Fibroblast of gingiva (primary cell): Measurements from ENCODE around the gene CTSH.
A peak's percentile ranks its signal among the peaks of the same experiment; 100 is the strongest.
"Not testable (repeated sequence)": the region's sequence is repeated elsewhere in the genome, so short reads cannot be mapped to it uniquely, and the experiment has no call there.

Experiments used
- DNase-seq: peaks from one replicate; pipeline ENCODE4 v3.0.0-alpha.2; 2011; ENCODE audit warnings: low read depth

Gene CTSH

GRCh38 chr15:78921940-78922339 lies 22.9 kb downstream of the CTSH start:
- no peak for DNase-seq

GRCh38 chr15:78921517-78921916 lies 23.3 kb downstream of the CTSH start:
- DNase-seq: no peak

GRCh38 chr15:78917888-78918287 lies 27.0 kb downstream of the CTSH start:
- no peak for DNase-seq

DNA sequence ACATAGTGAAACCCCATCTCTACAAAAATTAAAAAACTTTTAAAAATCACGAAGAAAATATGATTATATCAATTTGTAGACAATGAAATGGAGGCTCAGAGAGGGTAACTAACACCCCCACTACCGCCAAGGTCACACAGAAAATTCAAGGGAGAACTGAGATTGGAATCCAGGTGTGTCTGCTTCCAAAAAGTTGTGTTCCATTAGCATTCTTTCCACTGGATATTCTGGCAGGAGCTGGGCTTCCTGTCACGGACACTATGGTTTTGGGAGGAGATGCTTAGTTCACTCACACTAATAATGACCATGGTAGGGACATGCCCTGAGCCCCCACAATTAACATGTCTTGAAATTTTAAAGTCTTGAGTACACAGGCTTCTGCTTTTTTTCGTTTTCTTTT lies 28.8 kb downstream of the CTSH start:
- no peak for DNase-seq

DNA sequence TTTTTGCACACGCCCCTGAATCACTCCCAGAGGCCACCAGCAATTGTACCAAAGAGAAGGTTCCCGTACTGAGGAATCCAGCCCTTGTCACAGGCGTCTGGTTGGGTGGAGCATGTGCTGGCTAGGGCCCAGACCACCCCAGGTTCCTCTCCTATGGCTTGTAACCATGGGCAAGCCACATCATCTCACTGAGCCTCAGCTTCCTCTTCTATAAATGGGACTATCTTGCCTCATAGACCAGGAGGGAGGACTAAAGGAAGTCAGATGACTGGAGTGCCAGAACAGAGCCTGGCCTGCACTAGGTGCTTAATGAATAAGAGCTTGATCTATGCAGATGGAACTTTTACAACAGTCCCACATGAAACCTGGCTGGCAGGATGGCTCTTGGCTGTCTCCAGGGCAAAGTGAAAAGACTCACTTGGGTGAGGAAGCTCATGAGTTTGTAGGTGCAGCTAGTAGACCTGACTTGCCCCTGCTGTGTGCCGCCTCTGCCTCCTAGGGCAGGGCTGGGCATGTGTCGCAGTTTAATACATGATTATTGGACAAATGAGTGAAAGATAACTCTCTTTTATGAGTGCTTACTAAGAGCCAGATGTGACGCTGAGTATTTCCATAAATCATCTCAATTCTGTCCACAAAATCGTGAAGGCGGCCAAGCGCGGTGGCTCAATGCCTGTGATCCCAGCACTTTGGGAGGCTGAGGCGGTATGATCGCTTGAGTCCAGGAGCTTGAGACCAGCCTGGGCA lies 29.3 kb downstream of the CTSH start:
- DNase-seq: no peak

- DNase-seq: peak; percentile 42
Observed at GRCh38 chr15:78914027-78914764, 30.6 kb downstream of the CTSH start.

GRCh38 chr15:78913012-78913411 lies 31.8 kb downstream of the CTSH start:
- DNase-seq: no peak

DNA sequence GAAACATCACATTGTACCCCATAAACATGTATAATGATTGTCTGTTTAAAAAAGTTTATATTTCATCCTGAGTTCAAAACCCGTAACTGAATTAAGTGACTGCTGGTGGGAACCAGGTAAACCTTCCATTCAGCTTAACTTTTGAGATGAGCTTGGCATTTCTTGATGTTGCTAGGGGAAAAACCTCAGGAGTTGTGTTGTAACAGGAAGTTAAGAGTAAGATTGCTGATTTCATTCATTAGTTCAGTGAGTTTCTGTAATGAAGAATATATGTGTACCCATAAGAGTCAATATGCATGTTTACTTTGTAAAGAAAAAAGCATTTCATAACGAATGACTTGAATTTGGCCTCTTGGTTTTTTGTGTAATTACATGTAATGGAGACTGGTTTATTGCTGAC lies 32.5 kb downstream of the CTSH start:
- no peak for DNase-seq

GRCh38 chr15:78910271-78910670 lies 34.6 kb downstream of the CTSH start:
- no peak for DNase-seq

- no peak for DNase-seq
Observed at GRCh38 chr15:78909791-78910228, 35.0 kb downstream of the CTSH start.

DNA sequence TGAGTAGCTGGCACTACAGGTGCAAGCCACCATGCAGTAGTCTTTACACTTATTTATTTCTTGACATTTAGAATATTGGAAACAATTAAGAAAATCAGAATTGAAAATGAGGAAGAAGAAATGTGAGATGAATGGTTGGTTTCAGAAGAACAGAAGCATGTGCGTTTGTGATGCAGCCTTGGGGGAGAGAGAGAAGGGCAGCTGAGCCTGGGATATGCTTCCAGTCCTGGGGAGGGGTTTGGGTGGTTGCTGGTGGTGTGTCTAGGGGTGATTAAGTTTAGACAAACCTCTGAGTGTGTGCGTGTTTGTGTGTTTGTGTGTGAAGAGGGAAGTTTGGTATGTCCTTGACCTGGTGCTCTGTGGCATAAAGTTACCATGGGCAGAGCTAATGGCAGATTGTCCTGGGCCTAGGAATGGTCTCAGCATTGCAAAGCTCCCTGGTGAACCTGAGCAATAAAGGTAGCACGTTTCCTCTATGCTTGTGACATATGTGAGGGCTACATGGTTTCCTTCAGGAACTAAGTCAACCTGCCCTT lies 35.6 kb downstream of the CTSH start:
- DNase-seq: no peak

- DNase-seq: no peak
Observed at GRCh38 chr15:78907577-78907976, 37.3 kb downstream of the CTSH start.

GRCh38 chr15:78906316-78906620 lies 38.6 kb downstream of the CTSH start:
- DNase-seq: peak; percentile 64

GRCh38 chr15:78904599-78905358 lies 40.1 kb downstream of the CTSH start:
- DNase-seq: no peak

DNA sequence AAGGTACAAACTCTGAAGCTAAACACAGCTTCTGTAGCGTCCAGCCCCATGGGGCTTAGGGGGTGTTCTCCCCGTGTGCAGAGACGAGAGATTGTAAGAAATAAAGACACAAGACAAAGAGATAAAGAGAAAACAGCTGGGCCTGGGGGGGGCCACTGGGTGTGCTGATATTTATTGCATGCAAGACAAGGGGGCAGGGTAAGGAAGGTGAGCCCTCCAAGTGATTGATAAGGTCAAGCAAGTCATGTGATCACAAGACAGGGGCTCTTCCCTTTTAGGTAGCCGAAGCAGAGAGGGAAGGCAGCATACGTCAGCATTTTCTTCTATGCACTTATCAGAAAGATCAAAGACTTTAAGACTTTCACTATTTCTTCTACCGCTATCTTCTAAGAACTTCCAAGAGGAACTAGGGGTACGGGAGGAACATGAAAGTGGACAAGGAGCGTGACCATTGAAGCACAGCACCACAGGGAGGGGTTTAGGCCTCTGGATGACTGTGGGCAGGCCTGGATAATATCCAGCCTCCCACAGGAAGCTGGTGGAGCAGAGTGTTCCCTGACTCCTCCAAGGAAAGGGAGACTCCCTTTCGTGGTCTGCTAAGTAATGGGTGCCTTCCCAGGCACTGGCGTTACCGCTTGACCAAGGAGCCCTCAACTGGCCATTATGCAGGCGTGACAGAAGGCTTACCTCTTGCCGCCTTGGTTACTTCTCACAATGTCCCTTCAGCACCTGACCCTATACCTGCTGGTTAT lies 42.4 kb downstream of the CTSH start:
- not testable (repeated sequence) for DNase-seq

DNA sequence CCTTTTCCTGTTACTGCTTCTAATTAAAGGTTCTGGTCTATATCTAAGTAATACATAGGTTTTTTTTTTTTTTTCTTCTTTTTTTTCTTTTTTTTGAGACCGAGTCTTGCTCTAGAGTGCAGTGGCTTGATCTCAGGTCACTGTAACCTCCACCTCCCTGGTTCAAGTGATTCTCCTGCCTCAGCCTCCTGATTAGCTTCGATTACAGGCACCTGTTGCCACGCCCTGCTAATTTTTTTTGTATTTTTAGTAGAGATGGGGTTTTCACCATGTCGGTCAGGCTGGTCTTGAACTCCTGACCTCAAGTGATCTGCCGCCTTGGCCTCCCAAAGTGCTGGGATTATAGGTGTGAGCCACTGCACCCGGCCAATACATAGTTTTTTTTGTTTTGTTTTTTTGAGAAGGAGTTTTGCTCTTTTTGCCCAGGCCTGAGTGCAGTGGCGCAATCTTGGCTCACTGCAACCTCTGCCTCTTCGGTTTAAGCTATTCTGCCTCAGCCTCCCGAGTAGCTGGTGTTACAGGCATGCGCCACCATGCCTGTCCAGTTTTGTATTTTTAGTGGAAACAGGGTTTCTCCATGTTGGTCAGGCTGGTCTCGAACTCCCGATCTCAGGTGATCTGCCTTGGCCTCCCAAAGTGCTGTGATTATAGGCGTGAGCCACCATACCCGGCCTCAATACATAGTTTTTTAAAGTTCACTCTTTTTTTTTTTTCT lies 43.9 kb downstream of the CTSH start:
- DNase-seq: not testable (repeated sequence)

DNA sequence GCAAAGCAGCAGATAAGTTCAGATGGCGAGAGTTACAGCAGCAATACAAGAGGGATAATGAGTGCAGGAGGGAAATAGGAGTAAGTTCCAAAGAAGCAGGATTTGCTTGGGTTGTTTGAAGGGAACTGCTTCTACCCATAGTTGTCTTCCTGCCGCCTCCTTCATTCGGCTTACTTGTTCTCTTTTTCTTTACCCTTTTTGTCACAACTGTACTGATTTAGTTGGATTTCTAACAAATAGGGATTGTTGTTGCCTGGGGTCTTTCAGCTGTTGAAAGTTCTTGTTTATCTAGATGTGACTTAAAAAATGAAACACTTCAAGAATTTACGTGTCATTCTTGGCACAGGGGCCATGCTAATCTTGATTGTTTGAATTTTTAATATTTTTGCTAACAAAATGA lies 46.3 kb downstream of the CTSH start:
- DNase-seq: no peak

- no peak for DNase-seq
Observed at GRCh38 chr15:78895471-78895870, 49.4 kb downstream of the CTSH start.

- DNase-seq: no peak
Observed at GRCh38 chr15:78893538-78893937, 51.3 kb downstream of the CTSH start.

DNA sequence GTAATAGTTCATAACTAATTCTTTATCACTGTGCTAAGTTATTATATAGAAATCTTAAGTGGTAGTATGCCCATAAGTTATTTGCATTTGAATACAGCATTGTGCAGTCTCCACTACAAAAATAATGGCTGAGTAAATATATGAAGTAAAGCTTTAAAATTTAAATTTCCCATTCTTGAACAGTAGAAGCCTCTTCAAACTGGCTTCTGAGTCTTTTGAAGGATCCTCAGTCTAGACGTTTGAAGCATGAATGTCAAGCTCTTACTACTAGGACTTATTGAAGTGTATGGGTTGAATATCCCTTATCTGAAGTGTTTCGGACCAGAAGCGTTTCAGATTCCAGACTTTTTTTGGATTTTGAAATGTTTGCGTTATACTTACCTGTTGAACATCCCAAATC lies 55.8 kb downstream of the CTSH start:
- DNase-seq: no peak

DNA sequence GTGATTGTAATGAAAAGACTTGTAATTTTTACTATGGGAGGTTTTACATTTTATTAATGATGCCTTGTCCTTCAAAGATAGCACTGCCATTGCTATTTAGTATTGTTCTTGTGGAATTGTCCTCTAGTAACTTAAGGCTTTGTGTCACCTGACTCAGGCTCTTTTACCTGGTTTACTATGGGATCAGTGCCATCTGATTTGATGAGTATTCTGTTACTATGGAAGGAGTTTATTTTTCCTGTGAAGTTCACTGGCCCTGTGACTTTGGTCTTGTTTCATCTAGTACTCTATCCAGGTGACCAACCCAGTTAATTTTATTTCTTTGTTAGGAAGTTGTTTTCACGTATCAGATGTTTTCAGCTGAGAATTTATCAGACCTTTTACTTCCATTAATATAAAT lies 63.2 kb downstream of the CTSH start:
- DNase-seq: no peak
